HCT116 (cell line): ENCODE results near the gene CDKL5. TPM values are rescaled to one million over a fixed set of nuclear protein-coding genes. Genes with fewer than 3 reads are reported as not detected.

ENCODE experiments used
- ATAC-seq: fragments of 200-7000 bp; cut with Tn5 transposase; 2 replicates; pipeline ENCODE4 v1.9.1; 2020; ENCODE audit warnings: mild to moderate bottlenecking, moderate library complexity
- BruUV-seq: library from RNA; stranded (reverse); fragments of 400-500 nt; replicated peaks from 2 replicates; lab custom pipeline; 2021; lab: Mats Ljungman, UMichigan
- CTCF ChIA-PET: fragments of 300-600 bp; sonication (Branson Sonifier 250); formaldehyde crosslinking; loops from one replicate; lab custom pipeline; 2021; ENCODE audit warnings: antibody characterized with exemption; lab: Charles Lee
- POLR2A ChIA-PET: fragments of 300-600, 350-600 bp; sonication (Branson Sonifier 250); formaldehyde crosslinking; loops from one replicate; lab custom pipeline; 2021; ENCODE audit warnings: antibody characterized with exemption; lab: Charles Lee
- RAD21 ChIA-PET, 2 experiments: fragments of 300-600 bp; sonication (Branson Sonifier 250); formaldehyde crosslinking; loops; one replicate each; lab custom pipeline; 2023; ENCODE audit warnings: low total read pairs in 2 of 2; ENCODE audit not compliant: uncharacterized antibody in 2 of 2, unreplicated experiment in 2 of 2, low non-redundant PET in 1 of 2; lab: Charles Lee
- DNase-seq: peaks from one replicate; pipeline ENCODE4 v3.0.0-alpha.2; 2010; ENCODE audit warnings: low read depth, low spot score
- H2AFZ ChIP-seq: fragments of 200-600 bp; shearing (Covaris generic), sonication (generic); 2 replicates; pipeline ENCODE4 v1.6.1; 2017; ENCODE audit warnings: low read depth, mixed run types, mixed read lengths, antibody characterized with exemption, low read length; ENCODE audit not compliant: poor library complexity, severe bottlenecking
- H3K27ac ChIP-seq: 2 replicates; pipeline ENCODE4 v1.5.1; 2012; ENCODE audit warnings: low read depth, low read length
- H3K27me3 ChIP-seq: fragments of 200-600 bp; sonication (generic); 2 replicates; pipeline ENCODE4 v1.6.1; 2016; ENCODE audit warnings: mixed run types, low read length, mixed read lengths; ENCODE audit not compliant: insufficient read depth
- H3K36me3 ChIP-seq, 2 experiments: fragments of 200-500 bp in 1 of 2; fragments of 200-600 bp in 1 of 2; sonication (Bioruptor generic) in 1 of 2; sonication (generic) in 1 of 2; 2 replicates each; pipeline versions ENCODE4 v1.5.1 to v1.6.1; 2014 to 2016; ENCODE audit warnings: low read length in 2 of 2, inconsistent platforms in 1 of 2, mixed read lengths in 1 of 2, mixed run types in 1 of 2; ENCODE audit not compliant: insufficient read depth in 2 of 2, control insufficient read depth in 1 of 2
- H3K4me1 ChIP-seq, 2 experiments: fragments of 200-600 bp in 1 of 2; sonication (generic) in 1 of 2; 2 replicates each; pipeline versions ENCODE4 v1.5.1 to v1.6.1; 2012 to 2017; ENCODE audit warnings: low read length in 2 of 2, inconsistent platforms in 1 of 2, mild to moderate bottlenecking in 1 of 2, mixed read lengths in 1 of 2, mixed run types in 1 of 2, moderate library complexity in 1 of 2; ENCODE audit not compliant: insufficient read depth in 2 of 2, control insufficient read depth in 1 of 2
- H3K4me2 ChIP-seq: fragments of 200-600 bp; sonication (generic); 2 replicates; pipeline ENCODE4 v1.6.1; 2017; ENCODE audit warnings: mixed run types, low read length, mixed read lengths
- H3K4me3 ChIP-seq, 2 experiments: fragments of 200-600 bp in 1 of 2; sonication (generic) in 1 of 2; replicated peaks in 1 of 2; 2 replicates each; pipeline ENCODE4 v1.5.1; 2011 to 2016; ENCODE audit warnings: low read length in 2 of 2, control low read depth in 1 of 2, low read depth in 1 of 2, mild to moderate bottlenecking in 1 of 2, mixed read lengths in 1 of 2, mixed run types in 1 of 2
- H3K79me2 ChIP-seq: fragments of 200-600 bp; sonication (generic); 2 replicates; pipeline ENCODE4 v1.6.1; 2017; ENCODE audit warnings: mild to moderate bottlenecking, mixed run types, low read length, moderate library complexity, mixed read lengths; ENCODE audit not compliant: insufficient read depth
- H3K9ac ChIP-seq: fragments of 200-600 bp; sonication (generic); 2 replicates; pipeline ENCODE4 v1.6.1; 2016; ENCODE audit warnings: low read length, mixed read lengths
- H3K9me2 ChIP-seq: fragments of 200-600 bp; sonication (generic), shearing (Covaris generic); 2 replicates; pipeline ENCODE4 v1.6.1; 2017; ENCODE audit warnings: mixed run types, mild to moderate bottlenecking, moderate library complexity; ENCODE audit not compliant: insufficient read depth
- H3K9me3 ChIP-seq, 2 experiments: fragments of 200-500 bp in 1 of 2; fragments of 200-600 bp in 1 of 2; sonication (Bioruptor generic) in 1 of 2; sonication (generic) in 1 of 2; 2 replicates each; pipeline ENCODE4 v1.6.1; 2014 to 2017; ENCODE audit warnings: low read length in 2 of 2, mixed read lengths in 2 of 2, inconsistent platforms in 1 of 2, low read depth in 1 of 2, mild to moderate bottlenecking in 1 of 2, mixed run types in 1 of 2, moderate library complexity in 1 of 2; ENCODE audit not compliant: control insufficient read depth in 1 of 2, insufficient read depth in 1 of 2
- H4K20me1 ChIP-seq: fragments of 200-600 bp; sonication (generic), shearing (Covaris generic); 2 replicates; pipeline ENCODE4 v1.6.1; 2017; ENCODE audit warnings: mixed run types, mild to moderate bottlenecking, moderate library complexity; ENCODE audit not compliant: insufficient read depth
- MAX ChIP-seq: IDR thresholded peaks from 2 replicates; pipeline ENCODE4 v1.6.1; 2012
- RAD21 ChIP-seq: IDR thresholded peaks from 2 replicates; pipeline ENCODE4 v1.6.1; 2012; ENCODE audit warnings: low read depth, mild to moderate bottlenecking
- REST ChIP-seq: IDR thresholded peaks from 2 replicates; pipeline ENCODE4 v1.6.1; 2012; ENCODE audit warnings: low read depth
- ZBTB33 ChIP-seq: IDR thresholded peaks from 2 replicates; pipeline ENCODE4 v1.6.1; 2011; ENCODE audit warnings: mild to moderate bottlenecking, low read length, moderate library complexity; ENCODE audit not compliant: insufficient replicate concordance; ENCODE audit errors: extremely low read depth
- ZNF274 ChIP-seq: fragments of 200-500 bp; sonication (Bioruptor generic); IDR thresholded peaks from 2 replicates; pipeline ENCODE4 v1.6.1; 2014; ENCODE audit warnings: mild to moderate bottlenecking, low read depth, low read length, inconsistent platforms
- intact Hi-C: fragments of 100-400 bp; cut with micrococcal nuclease; formaldehyde crosslinking; loops from 2 replicates; pipeline ENCODE4 v1.10.0; 2022
- total RNA-seq: library from RNA; stranded (reverse); gene quantifications from one replicate; pipeline ENCODE4 v1.2.1, GENCODE V29; 2021; ENCODE audit not compliant: unreplicated experiment

CDKL5 gene
- total RNA-seq, 1 experiment from 2014 or later, result 2.5 TPM

GRCh38 chrX:18682979-18683387, 257.6 kb downstream of the CDKL5 start:
- POLR2A ChIA-PET, result no interaction called here
- no peak overlapping the region for H3K4me3 ChIP-seq
- H4K20me1 ChIP-seq, result no peaks in the 10 kb centered on the region
- H3K9me3 ChIP-seq, result no peaks in the 10 kb centered on the region
- no peak for TF ChIP-seq RAD21
- no peak for TF ChIP-seq ZNF274
- TF ChIP-seq MAX, result no peak
- no peak for TF ChIP-seq REST
- no peak for TF ChIP-seq ZBTB33
- TF ChIP-seq, all 23 proteins: peak for 0
- H2AFZ ChIP-seq, result no peak overlapping the region
- no peak overlapping the region for H3K4me2 ChIP-seq
- no peaks in the 10 kb centered on the region for H3K27me3 ChIP-seq
- intact Hi-C loops, result no loop called here
- no peaks in the 10 kb centered on the region for H3K36me3 ChIP-seq
- no peak overlapping the region for H3K9ac ChIP-seq
- RAD21 ChIA-PET, result no interaction called here
- no TSS peak for BruUV-seq
- no peaks in the 10 kb centered on the region for H3K79me2 ChIP-seq
- no peak overlapping the region for H3K27ac ChIP-seq
- DNase-seq (no peak), ATAC-seq (no peak)
- no peaks in the 10 kb centered on the region for H3K4me1 ChIP-seq
- no peaks in the 10 kb centered on the region for H3K9me2 ChIP-seq
- CTCF ChIA-PET, result no interaction called here
